Keratinocyte (primary cell): ENCODE data around the gene CLNK.

Source experiments
- EZH2 ChIP-seq: IDR thresholded peaks from one replicate; pipeline ENCODE4 v1.6.1; 2012; ENCODE audit warnings: inconsistent platforms, mild to moderate bottlenecking, low read length, moderate library complexity
- TF ChIP-seq, protein P1 (sequence below), 3 experiments: IDR thresholded peaks in 1 of 3; conservative IDR thresholded peaks in 1 of 3; optimal IDR thresholded peaks in 1 of 3; 2 replicates in 2 of 3; 3 replicates in 1 of 3; pipeline versions ENCODE3 to v1.5.1; 2011; ENCODE audit warnings: low read length in 3 of 3, mild to moderate bottlenecking in 3 of 3, moderate library complexity in 2 of 3, control low read depth in 1 of 3, inconsistent platforms in 1 of 3; ENCODE audit not compliant: insufficient read depth in 2 of 3; ENCODE audit errors: extremely low read depth in 1 of 3

DNA sequence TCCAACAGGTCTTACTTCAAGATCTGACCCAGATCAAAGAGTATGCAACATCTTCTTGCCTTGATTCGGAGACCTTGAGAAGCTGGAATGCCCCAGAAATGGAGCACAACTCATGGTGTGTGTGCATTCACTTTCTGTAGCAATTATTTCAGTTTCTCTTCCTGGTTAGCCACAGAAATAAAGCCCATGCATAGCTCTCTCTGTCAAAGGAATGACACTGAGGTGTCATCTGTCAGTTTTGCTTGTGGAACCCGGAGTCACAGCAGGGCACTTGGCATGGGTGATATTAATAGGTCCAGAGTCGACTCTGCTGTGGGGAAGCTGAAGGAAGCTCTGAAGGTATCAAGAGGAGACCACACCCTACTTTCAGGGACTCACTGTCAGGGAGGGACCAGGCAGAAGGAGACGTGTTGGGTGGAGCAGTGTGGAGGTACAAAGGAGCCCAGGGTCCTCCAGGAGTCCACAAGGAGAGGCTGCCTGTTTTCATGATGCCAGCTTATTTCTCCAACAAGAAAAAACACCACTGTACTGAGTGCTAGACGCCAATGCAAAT lies 10.7 kb downstream of the CLNK start:
- TF ChIP-seq, protein P1, sequence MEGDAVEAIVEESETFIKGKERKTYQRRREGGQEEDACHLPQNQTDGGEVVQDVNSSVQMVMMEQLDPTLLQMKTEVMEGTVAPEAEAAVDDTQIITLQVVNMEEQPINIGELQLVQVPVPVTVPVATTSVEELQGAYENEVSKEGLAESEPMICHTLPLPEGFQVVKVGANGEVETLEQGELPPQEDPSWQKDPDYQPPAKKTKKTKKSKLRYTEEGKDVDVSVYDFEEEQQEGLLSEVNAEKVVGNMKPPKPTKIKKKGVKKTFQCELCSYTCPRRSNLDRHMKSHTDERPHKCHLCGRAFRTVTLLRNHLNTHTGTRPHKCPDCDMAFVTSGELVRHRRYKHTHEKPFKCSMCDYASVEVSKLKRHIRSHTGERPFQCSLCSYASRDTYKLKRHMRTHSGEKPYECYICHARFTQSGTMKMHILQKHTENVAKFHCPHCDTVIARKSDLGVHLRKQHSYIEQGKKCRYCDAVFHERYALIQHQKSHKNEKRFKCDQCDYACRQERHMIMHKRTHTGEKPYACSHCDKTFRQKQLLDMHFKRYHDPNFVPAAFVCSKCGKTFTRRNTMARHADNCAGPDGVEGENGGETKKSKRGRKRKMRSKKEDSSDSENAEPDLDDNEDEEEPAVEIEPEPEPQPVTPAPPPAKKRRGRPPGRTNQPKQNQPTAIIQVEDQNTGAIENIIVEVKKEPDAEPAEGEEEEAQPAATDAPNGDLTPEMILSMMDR (optimal IDR thresholded peaks at IDR 0.05 in 1 of 3, IDR thresholded peaks at IDR 0.05 in 1 of 3, conservative IDR thresholded peaks at IDR 0.05 in 1 of 3; ENCODE audit: extremely low read depth in 1 of 3, insufficient read depth in 2 of 3, low read length in 3 of 3) = no peak
- no peak for TF ChIP-seq EZH2
